Left ventricle myocardium inferior (tissue), 1 donor: ENCODE results near the gene SMCHD1. TPM values are rescaled to one million over a fixed set of nuclear protein-coding genes. Genes with fewer than 3 reads are reported as not detected.
A peak's percentile ranks its signal among the peaks of the same experiment; 100 is the strongest.

ENCODE experiments used
- DNase-seq: peaks from one replicate; pipeline ENCODE4 v3.0.0-alpha.2; 2020
- H3K27ac ChIP-seq: fragments of 200-600 bp; replicated peaks from 2 replicates; pipeline ENCODE4 v1.8.0; 2021
- H3K27me3 ChIP-seq: fragments of 200-600 bp; 2 replicates; pipeline ENCODE4 v1.8.0; 2021; ENCODE audit warnings: low read depth
- H3K36me3 ChIP-seq: fragments of 200-600 bp; 2 replicates; pipeline ENCODE4 v1.8.0; 2021
- H3K4me1 ChIP-seq: fragments of 200-600 bp; 2 replicates; pipeline ENCODE4 v1.8.0; 2021
- H3K4me3 ChIP-seq: fragments of 200-600 bp; 2 replicates; pipeline ENCODE4 v1.8.0; 2021; ENCODE audit warnings: mild to moderate bottlenecking, moderate library complexity
- H3K9me3 ChIP-seq: fragments of 200-600 bp; replicated peaks from 2 replicates; pipeline ENCODE4 v1.8.0; 2021
- CTCF ChIP-seq: fragments of 200-600 bp; IDR thresholded peaks from 2 replicates; pipeline ENCODE4 v1.8.0; 2021; ENCODE audit warnings: antibody characterized with exemption, mild to moderate bottlenecking, borderline replicate concordance
- intact Hi-C: fragments of 100-400 bp; cut with micrococcal nuclease; formaldehyde crosslinking; loops from one replicate; pipeline ENCODE4 v1.11.0; 2022
- total RNA-seq: library from RNA; stranded (reverse); fragmentation: NEBNext Ultra II Directional; extraction: Animal tissue kit (Norgen Biotek cat#: 25700); gene quantifications from one replicate; pipeline ENCODE4 v1.2.1, GENCODE V29; 2021
- donor health status: DM: no; HTN: yes; CAD: no; lungs with severe emphysema.

The SMCHD1 gene
- total RNA-seq, 1 donor from 2014 or later, result 26.6 TPM

GRCh38 chr18:2651981-2652380, 3.5 kb upstream of the SMCHD1 start:
- H3K27ac ChIP-seq, result no peak overlapping the region
- H3K36me3 ChIP-seq, result no peaks in the 10 kb centered on the region
- H3K4me3 ChIP-seq, result no peak overlapping the region
- no peaks in the 10 kb centered on the region for H3K9me3 ChIP-seq
- no peaks in the 10 kb centered on the region for H3K27me3 ChIP-seq
- DNase-seq, result no peak
- peaks cover 24% of the 10 kb centered on the region for H3K4me1 ChIP-seq
- intact Hi-C loops, result no loop called here
- no peak for TF ChIP-seq CTCF

- Histone ChIP-seq H3K4me3 (no peak overlapping the region), H3K27ac (no peak overlapping the region), H3K27me3 (no peaks in the 10 kb centered on the region), H3K9me3 (no peaks in the 10 kb centered on the region), H3K36me3 (no peaks in the 10 kb centered on the region), H3K4me1 (peaks cover 39% of the 10 kb centered on the region)
- DNase-seq, result no peak
- TF ChIP-seq CTCF, result no peak
- intact Hi-C loops, result no loop called here
These were observed 2.1 kb upstream of the SMCHD1 start for GRCh38 chr18:2653467-2653866.

GRCh38 chr18:2654169-2654927, 1.2 kb upstream of the SMCHD1 start:
- peak overlapping the region; percentile 95 for H3K27ac ChIP-seq
- TF ChIP-seq CTCF, result no peak
- no peak for DNase-seq
- H3K27me3 ChIP-seq, result no peaks in the 10 kb centered on the region
- H3K9me3 ChIP-seq, result no peaks in the 10 kb centered on the region
- intact Hi-C loops, result no loop called here
- peaks cover 47% of the 10 kb centered on the region for H3K4me1 ChIP-seq
- H3K4me3 ChIP-seq, result peak overlapping the region; percentile 93
- H3K36me3 ChIP-seq, result no peaks in the 10 kb centered on the region

- peak; percentile 66 for DNase-seq
- intact Hi-C loops, result no loop called here
- Histone ChIP-seq H3K27me3 (no peaks in the 10 kb centered on the region), H3K4me3 (peak overlapping the region; percentile 93), H3K4me1 (peaks cover 52% of the 10 kb centered on the region), H3K9me3 (no peaks in the 10 kb centered on the region), H3K27ac (peak overlapping the region; percentile 95), H3K36me3 (no peaks in the 10 kb centered on the region)
- TF ChIP-seq CTCF, result no peak
These were observed 673 bp upstream of the SMCHD1 start for GRCh38 chr18:2654928-2655177.

- Histone ChIP-seq H3K27ac (peak overlapping the region; percentile 95), H3K4me3 (peak overlapping the region; percentile 93), H3K9me3 (no peaks in the 10 kb centered on the region), H3K4me1 (peaks cover 55% of the 10 kb centered on the region), H3K27me3 (no peaks in the 10 kb centered on the region), H3K36me3 (no peaks in the 10 kb centered on the region)
- intact Hi-C loops, result no loop called here
- TF ChIP-seq CTCF, result no peak
- DNase-seq, result no peak
These were observed 369 bp downstream of the SMCHD1 start for GRCh38 chr18:2655954-2656236.
